WERI-Rb-1 (cell line): ENCODE measurements around the gene OR2AT4.
"Not testable (repeated sequence)": the region's sequence is repeated elsewhere in the genome, so short reads cannot be mapped to it uniquely, and the experiment has no call there.

Experiments used
- DNase-seq: peaks from one replicate; pipeline ENCODE4 v3.0.0-alpha.2; 2020
- H3K27ac ChIP-seq: fragments of 250-450 bp; sonication (Bioruptor Pico); 2 replicates; pipeline ENCODE4 v1.5.1; 2020; ENCODE audit warnings: mild to moderate bottlenecking, moderate library complexity
- H3K27me3 ChIP-seq: fragments of 250-450 bp; sonication (Bioruptor Pico); 2 replicates; pipeline ENCODE4 v1.5.1; 2021; ENCODE audit warnings: mild to moderate bottlenecking, low read depth, moderate library complexity; ENCODE audit not compliant: insufficient read depth, severe bottlenecking
- H3K36me3 ChIP-seq: fragments of 250-450 bp; sonication (Bioruptor Pico); 2 replicates; pipeline ENCODE4 v1.5.1; 2020; ENCODE audit warnings: mild to moderate bottlenecking, moderate library complexity
- H3K4me3 ChIP-seq: 2 replicates; pipeline ENCODE4 v1.5.1; 2011; ENCODE audit warnings: low read depth, mild to moderate bottlenecking, control low read depth, low read length
- H3K9me3 ChIP-seq: fragments of 250-450 bp; sonication (Bioruptor Pico); 2 replicates; pipeline ENCODE4 v1.5.1; 2021; ENCODE audit warnings: mild to moderate bottlenecking, moderate library complexity; ENCODE audit not compliant: severe bottlenecking
- TF ChIP-seq, protein P1 (sequence below): IDR thresholded peaks from 2 replicates; pipeline ENCODE4 v1.5.1; 2011; ENCODE audit warnings: low read depth, mild to moderate bottlenecking, control low read depth, inconsistent platforms, low read length

The OR2AT4 gene

DNA sequence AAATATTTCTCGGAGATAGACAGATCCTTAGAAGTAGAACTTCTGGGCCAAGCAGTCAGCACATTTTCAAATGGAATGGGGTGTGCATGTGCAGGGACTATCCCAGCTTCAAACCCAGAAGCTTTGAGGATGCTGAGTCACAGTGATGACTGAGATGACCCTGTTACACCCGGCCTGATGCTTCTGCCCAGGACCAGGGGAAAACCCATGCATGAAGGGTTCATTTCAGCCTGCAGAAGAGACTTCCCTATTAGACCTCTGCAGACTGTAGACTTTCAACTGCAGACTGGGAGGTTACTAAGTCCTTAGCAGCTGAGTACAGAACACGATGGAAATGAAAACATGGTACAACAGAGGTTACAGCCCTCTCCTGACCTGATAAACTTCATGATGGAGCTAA is 3.6 kb upstream of the OR2AT4 start:
- no peak overlapping the region for H3K4me3 ChIP-seq
- H3K9me3 ChIP-seq = no peaks in the 10 kb centered on the region
- no peaks in the 10 kb centered on the region for H3K36me3 ChIP-seq
- no peak overlapping the region for H3K27ac ChIP-seq
- TF ChIP-seq, protein P1, sequence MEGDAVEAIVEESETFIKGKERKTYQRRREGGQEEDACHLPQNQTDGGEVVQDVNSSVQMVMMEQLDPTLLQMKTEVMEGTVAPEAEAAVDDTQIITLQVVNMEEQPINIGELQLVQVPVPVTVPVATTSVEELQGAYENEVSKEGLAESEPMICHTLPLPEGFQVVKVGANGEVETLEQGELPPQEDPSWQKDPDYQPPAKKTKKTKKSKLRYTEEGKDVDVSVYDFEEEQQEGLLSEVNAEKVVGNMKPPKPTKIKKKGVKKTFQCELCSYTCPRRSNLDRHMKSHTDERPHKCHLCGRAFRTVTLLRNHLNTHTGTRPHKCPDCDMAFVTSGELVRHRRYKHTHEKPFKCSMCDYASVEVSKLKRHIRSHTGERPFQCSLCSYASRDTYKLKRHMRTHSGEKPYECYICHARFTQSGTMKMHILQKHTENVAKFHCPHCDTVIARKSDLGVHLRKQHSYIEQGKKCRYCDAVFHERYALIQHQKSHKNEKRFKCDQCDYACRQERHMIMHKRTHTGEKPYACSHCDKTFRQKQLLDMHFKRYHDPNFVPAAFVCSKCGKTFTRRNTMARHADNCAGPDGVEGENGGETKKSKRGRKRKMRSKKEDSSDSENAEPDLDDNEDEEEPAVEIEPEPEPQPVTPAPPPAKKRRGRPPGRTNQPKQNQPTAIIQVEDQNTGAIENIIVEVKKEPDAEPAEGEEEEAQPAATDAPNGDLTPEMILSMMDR = no peak
- no peaks in the 10 kb centered on the region for H3K27me3 ChIP-seq
- DNase-seq = no peak

DNA sequence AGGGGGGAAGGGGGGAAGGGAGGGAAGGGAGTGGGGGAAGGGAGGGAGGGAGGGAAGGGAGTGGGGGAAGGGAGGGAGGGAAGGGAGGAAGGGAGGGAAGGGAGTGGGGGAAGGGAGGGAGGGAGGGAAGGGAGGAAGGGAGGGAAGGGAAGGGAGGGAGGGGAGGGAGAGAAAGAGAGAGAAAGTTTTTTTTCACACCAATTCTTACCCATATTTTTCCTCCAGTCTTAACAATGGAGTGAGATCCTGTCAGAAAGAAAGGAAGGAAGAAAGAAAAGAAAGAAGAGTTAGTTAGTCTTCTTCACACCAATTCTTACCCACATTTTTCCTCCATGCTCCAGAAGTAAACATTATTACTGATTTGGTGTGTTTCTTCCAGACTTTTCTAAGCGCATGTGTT is 3.0 kb upstream of the OR2AT4 start:
- H3K36me3 ChIP-seq = no peaks in the 10 kb centered on the region
- H3K4me3 ChIP-seq = no peak overlapping the region
- TF ChIP-seq, protein P1 = no peak
- no peak overlapping the region for H3K27ac ChIP-seq
- DNase-seq = no peak
- no peaks in the 10 kb centered on the region for H3K9me3 ChIP-seq
- no peaks in the 10 kb centered on the region for H3K27me3 ChIP-seq

DNA sequence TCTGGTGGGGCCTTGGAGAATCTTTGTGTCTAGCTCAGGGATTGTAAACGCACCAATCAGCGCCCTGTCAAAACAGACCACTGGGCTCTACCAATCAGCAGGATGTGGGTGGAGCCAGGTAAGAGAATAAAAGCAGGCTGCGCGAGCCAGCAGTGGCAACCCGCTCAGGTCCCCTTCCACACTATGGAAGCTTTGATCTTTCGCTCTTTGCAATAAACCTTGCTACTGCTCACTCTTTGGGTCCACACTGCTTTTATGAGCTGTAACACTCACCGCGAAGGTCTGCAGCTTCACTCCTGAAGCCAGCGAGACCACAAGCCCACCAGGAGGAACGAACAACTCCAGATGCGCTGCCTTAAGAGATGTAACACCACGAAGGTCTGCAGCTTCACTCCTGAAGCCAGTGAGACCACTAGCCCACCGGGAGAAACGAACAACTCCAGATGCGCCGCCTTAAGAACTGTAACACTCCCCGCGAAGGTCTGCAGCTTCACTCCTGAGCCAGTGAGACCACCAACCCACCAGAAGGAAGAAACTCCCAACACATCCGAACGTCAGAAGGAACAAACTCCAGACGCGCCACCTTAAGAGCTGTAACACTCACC is 2.3 kb upstream of the OR2AT4 start:
- not testable (repeated sequence) for H3K36me3 ChIP-seq, H3K4me3 ChIP-seq, H3K27ac ChIP-seq, H3K9me3 ChIP-seq, DNase-seq, H3K27me3 ChIP-seq

DNA sequence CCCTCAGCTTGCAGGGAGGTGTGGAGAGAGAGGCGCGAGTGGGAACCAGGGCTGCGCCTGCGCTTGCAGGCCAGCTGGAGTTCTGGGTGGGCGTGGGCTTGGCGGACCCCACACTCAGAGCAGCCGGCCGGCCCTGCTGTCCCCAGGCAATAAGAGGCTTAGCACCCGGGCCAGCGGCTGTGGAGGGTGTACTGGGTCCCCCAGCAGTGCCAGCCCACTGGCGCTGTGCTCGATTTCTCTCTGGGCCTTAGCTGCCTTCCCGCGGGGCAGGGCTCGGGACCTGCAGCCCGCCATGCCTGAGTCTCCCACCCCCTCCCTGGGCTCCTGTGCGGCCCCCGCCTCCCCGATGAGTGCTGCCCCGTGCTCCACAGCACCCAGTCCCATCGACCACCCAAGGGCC is 1.5 kb upstream of the OR2AT4 start:
- H3K27ac ChIP-seq, H3K4me3 ChIP-seq, H3K36me3 ChIP-seq, DNase-seq, H3K9me3 ChIP-seq, H3K27me3 ChIP-seq: not testable (repeated sequence)

DNA sequence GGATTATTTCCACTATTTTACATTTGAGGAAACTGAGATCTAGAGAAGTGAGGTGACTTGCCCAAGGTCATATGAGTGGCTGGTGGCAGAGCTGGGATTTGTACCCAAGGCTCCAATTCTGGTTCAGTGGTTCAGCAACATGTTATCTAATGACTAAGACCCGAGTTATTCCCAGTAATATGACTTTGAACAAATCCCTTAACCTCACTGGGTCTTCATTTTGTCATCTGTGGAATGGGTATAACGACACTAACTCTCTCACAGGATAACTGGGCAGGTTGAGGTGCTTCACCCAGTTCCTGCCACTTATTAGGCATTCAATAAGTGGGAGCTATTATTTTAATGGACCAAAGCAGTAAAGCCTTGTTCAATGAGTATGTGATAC is 489 bp upstream of the OR2AT4 start:
- Histone ChIP-seq H3K27ac (no peak overlapping the region), H3K36me3 (no peaks in the 10 kb centered on the region), H3K9me3 (no peaks in the 10 kb centered on the region), H3K27me3 (no peaks in the 10 kb centered on the region), H3K4me3 (no peak overlapping the region)
- no peak for DNase-seq
- TF ChIP-seq, protein P1 = no peak

DNA sequence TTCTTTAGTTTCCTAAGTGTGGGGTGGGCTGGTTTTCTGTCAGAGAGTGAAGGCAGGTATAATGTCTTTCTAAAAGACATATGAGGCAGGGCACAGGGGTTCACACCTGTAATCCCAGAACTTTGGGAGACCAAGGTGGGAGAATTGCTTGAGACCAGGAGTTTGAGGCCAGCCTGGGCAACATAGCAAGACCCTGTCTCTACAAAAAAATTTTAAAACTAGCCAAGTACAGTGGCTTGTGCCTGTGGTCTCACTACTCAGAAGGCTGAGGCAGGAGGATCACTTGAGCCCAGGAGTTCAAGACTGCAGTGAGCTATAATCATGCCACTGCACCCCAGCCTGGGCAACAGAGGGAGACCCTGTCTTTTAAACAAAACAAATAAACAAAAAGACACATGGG is 2.3 kb downstream of the OR2AT4 start:
- H3K36me3 ChIP-seq, H3K27me3 ChIP-seq, H3K4me3 ChIP-seq, H3K27ac ChIP-seq, H3K9me3 ChIP-seq, DNase-seq: not testable (repeated sequence)

DNA sequence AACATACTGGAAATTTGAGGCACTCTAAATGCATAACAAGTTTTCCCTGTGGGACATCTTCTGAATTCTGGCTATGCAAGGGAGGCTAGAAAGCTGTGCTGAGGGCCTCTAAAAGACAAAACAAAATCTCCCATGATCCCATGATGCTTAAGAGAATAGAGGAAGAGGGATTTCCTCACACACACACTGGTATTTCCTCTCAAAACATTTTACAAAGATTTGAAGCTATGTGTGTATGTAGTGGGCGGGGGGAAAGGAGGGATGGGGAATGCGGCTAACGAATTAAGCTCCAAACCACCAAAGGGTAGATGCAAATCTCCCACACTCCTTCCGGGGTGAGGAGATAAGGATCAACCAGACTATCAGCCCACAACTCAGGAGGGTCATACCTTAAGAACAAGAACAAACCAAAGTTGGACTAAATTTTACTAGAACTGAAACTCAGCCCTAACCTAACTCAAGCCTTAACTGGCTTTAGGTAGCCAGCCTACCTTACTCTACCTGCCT is 6.0 kb downstream of the OR2AT4 start:
- H3K27me3 ChIP-seq = no peaks in the 10 kb centered on the region
- no peak for DNase-seq
- peaks cover 3% of the 10 kb centered on the region for H3K9me3 ChIP-seq
- TF ChIP-seq, protein P1 = no peak
- H3K36me3 ChIP-seq = no peaks in the 10 kb centered on the region
- H3K27ac ChIP-seq = no peak overlapping the region
- H3K4me3 ChIP-seq = no peak overlapping the region
